ENCODE measurements around the gene UTP20.

Gene UTP20

DNA sequence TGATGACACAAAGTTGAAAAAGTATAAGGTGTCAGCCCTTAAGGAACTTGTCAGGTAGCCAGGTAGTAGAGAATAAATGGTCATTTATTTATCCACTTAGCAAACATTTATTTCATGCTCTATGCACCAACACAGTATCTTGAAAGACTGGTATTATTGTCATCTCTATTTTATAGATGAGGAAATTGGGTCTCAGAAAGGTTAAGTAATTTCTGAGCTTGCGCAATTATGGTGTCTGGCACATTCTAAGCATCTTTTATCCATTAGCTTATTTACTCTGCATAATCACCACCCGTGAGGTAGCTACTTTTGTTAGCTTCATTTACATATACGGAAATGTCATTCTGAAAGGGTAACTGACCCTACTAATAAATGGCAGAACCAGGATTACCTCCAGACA lies 2.5 kb upstream of the UTP20 start (continued):
- TF ChIP-seq ZNF623 (tag by site-specific recombination; IDR thresholded peaks at IDR 0.05): no peak
- no peak for TF ChIP-seq GFI1B (tag by site-specific recombination; IDR thresholded peaks at IDR 0.05)

DNA sequence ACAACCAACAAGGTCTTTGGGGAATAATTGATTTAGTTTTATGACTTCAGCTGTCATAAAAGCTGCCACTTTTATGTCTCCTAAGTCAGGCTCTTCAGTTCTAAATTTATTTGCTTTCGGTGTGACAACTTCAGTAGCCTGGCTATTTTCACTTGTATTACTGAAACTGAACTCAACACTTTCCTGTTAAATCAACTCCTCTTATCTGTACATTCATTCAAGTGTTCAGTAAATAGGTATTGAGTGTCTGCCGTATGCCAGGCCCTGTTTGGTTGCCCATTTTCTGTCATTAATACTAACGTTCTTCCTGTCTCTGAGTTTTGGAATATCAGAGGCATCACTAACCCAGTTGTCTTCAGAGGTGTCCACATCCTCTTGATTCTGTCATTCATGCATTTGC lies 7.5 kb downstream of the UTP20 start:
- TF ChIP-seq ZNF791 (tag by site-specific recombination; IDR thresholded peaks at IDR 0.05) (no peak), PRDM1 (tag by site-specific recombination; IDR thresholded peaks at IDR 0.05) (no peak), ZNF335 (tag by site-specific recombination; conservative IDR thresholded peaks at IDR 0.05) (no peak), ZFP69B (tag by site-specific recombination; IDR thresholded peaks at IDR 0.05) (no peak), ZNF223 (tag by site-specific recombination; IDR thresholded peaks at IDR 0.05) (no peak), GLI4 (tag by site-specific recombination; IDR thresholded peaks at IDR 0.05) (no peak), SETDB1 (IDR thresholded peaks at IDR 0.05; ENCODE audit: insufficient read length, low read length) (no peak), GLI2 (tag by site-specific recombination; IDR thresholded peaks at IDR 0.05; ENCODE audit: borderline replicate concordance, low read depth) (no peak), ZNF76 (tag by site-specific recombination; IDR thresholded peaks at IDR 0.05; ENCODE audit: borderline replicate concordance, low read depth) (no peak), ZNF202 (tag by site-specific recombination; IDR thresholded peaks at IDR 0.05; ENCODE audit: borderline replicate concordance) (no peak), ZFHX2 (tag by site-specific recombination; conservative IDR thresholded peaks at IDR 0.05) (no peak), ZNF211 (tag by site-specific recombination; IDR thresholded peaks at IDR 0.05; ENCODE audit: low read depth) (no peak), ZNF311 (tag by site-specific recombination; IDR thresholded peaks at IDR 0.05; ENCODE audit: borderline replicate concordance) (no peak), ZNF423 (tag by site-specific recombination; IDR thresholded peaks at IDR 0.05) (no peak), ZNF747 (tag by site-specific recombination; IDR thresholded peaks at IDR 0.05) (no peak), ZNF785 (tag by site-specific recombination; IDR thresholded peaks at IDR 0.05) (no peak), ZNF140 (tag by site-specific recombination; IDR thresholded peaks at IDR 0.05) (no peak)
- TF ChIP-seq, protein P1, sequence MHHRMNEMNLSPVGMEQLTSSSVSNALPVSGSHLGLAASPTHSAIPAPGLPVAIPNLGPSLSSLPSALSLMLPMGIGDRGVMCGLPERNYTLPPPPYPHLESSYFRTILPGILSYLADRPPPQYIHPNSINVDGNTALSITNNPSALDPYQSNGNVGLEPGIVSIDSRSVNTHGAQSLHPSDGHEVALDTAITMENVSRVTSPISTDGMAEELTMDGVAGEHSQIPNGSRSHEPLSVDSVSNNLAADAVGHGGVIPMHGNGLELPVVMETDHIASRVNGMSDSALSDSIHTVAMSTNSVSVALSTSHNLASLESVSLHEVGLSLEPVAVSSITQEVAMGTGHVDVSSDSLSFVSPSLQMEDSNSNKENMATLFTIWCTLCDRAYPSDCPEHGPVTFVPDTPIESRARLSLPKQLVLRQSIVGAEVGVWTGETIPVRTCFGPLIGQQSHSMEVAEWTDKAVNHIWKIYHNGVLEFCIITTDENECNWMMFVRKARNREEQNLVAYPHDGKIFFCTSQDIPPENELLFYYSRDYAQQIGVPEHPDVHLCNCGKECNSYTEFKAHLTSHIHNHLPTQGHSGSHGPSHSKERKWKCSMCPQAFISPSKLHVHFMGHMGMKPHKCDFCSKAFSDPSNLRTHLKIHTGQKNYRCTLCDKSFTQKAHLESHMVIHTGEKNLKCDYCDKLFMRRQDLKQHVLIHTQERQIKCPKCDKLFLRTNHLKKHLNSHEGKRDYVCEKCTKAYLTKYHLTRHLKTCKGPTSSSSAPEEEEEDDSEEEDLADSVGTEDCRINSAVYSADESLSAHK (tag by site-specific recombination; IDR thresholded peaks at IDR 0.05): no peak
- TF ChIP-seq, protein P2, sequence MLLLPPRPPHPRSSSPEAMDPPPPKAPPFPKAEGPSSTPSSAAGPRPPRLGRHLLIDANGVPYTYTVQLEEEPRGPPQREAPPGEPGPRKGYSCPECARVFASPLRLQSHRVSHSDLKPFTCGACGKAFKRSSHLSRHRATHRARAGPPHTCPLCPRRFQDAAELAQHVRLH (tag by site-specific recombination; IDR thresholded peaks at IDR 0.05): no peak
- no peak overlapping the region for H3K4me3 ChIP-seq (ENCODE audit: low read depth, low read length)
- no peaks in the 10 kb centered on the region for H3K4me1 ChIP-seq (ENCODE audit: control insufficient read depth, insufficient read depth, low read length)
- CTCF ChIA-PET: no interaction called here
- H3K9me3 ChIP-seq (ENCODE audit: control insufficient read depth, insufficient read depth, low read depth, low read length): no peaks in the 10 kb centered on the region
- POLR2A ChIA-PET: no interaction called here
- H3K36me3 ChIP-seq (ENCODE audit: control insufficient read depth in 2 of 2, insufficient read depth in 1 of 2, low read length in 2 of 2): peaks cover 12 to 71% of the 10 kb centered on the region in 2 experiments
- no peak overlapping the region for H3K27ac ChIP-seq (ENCODE audit: extremely low read depth, low read depth, low read length)

DNA sequence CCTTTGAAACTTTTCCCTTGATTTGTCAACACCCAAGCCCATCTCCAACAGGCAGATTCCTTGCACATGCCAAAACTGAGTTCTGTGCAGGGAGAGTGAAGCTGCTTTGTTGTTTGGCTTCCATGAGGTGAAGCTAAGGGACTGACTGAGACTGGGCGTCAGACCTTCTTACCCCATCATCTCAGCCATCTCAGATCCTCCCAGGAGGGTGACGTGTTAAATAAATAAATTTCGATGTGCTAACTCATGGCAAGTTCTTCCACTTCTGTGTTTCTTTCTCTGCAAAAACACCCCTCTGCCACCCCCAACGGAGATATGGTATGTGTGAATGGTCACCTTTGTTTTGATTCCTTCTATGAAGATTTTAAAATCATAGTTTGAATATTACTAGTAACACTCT lies 17.8 kb downstream of the UTP20 start:
- CTCF ChIA-PET: no interaction called here
- TF ChIP-seq ZNF398 (tag by site-specific recombination; IDR thresholded peaks at IDR 0.05) (no peak), ZNF214 (tag by site-specific recombination; IDR thresholded peaks at IDR 0.05; ENCODE audit: borderline replicate concordance) (no peak), FEZF1 (tag by site-specific recombination; IDR thresholded peaks at IDR 0.05) (no peak), OVOL3 (tag by site-specific recombination; IDR thresholded peaks at IDR 0.05) (no peak), ZBTB26 (tag by site-specific recombination; optimal IDR thresholded peaks at IDR 0.05) (no peak), ZNF37A (tag by site-specific recombination; IDR thresholded peaks at IDR 0.05) (no peak), ZNF133 (tag by site-specific recombination; IDR thresholded peaks at IDR 0.05) (no peak), ZNF366 (tag by site-specific recombination; conservative IDR thresholded peaks at IDR 0.05) (no peak)
- TF ChIP-seq, protein P3, sequence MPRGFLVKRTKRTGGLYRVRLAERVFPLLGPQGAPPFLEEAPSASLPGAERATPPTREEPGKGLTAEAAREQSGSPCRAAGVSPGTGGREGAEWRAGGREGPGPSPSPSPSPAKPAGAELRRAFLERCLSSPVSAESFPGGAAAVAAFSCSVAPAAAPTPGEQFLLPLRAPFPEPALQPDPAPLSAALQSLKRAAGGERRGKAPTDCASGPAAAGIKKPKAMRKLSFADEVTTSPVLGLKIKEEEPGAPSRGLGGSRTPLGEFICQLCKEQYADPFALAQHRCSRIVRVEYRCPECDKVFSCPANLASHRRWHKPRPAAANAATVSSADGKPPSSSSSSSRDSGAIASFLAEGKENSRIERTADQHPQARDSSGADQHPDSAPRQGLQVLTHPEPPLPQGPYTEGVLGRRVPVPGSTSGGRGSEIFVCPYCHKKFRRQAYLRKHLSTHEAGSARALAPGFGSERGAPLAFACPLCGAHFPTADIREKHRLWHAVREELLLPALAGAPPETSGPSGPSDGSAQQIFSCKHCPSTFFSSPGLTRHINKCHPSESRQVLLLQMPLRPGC (tag by site-specific recombination; IDR thresholded peaks at IDR 0.05): no peak

More for the DNA sequence above, 17.8 kb downstream of the UTP20 start:
- POLR2A ChIA-PET: no interaction called here
- peaks cover 4 to 46% of the 10 kb centered on the region in 2 experiments for H3K36me3 ChIP-seq (ENCODE audit: control insufficient read depth in 2 of 2, insufficient read depth in 1 of 2, low read length in 2 of 2)
- H3K4me1 ChIP-seq (ENCODE audit: control insufficient read depth, insufficient read depth, low read length): no peaks in the 10 kb centered on the region
- no peaks in the 10 kb centered on the region for H3K9me3 ChIP-seq (ENCODE audit: control insufficient read depth, insufficient read depth, low read depth, low read length)
- H3K4me3 ChIP-seq (ENCODE audit: low read depth, low read length): no peak overlapping the region
- no peak overlapping the region for H3K27ac ChIP-seq (ENCODE audit: extremely low read depth, low read depth, low read length)

Measured in HEK293 (cell line).